ENCODE data around the gene HBP1.

HBP1 gene

GRCh38 chr7:107166736-107167426, 1.9 kb upstream of the HBP1 start:
- DNase-seq: no peak
- peaks cover 0 to 27% (median 9%) of the 10 kb centered on the region in 4 donors for H3K4me1 ChIP-seq
- H3K4me3 ChIP-seq: peak overlapping the region; percentile 58 to 67
- peak overlapping the region; percentile 95 to 100 for H3K27ac ChIP-seq
- TF ChIP-seq CTCF (IDR thresholded peaks at IDR 0.05): no peak
- no peaks in the 10 kb centered on the region for H3K9me3 ChIP-seq
- intact Hi-C loops (cut with DNase I; ENCODE audit: low total_unique reads): no loop called here
- H3K36me3 ChIP-seq: no peaks in the 10 kb centered on the region
- no peaks in the 10 kb centered on the region for H3K27me3 ChIP-seq

- no peaks in the 10 kb centered on the region for H3K36me3 ChIP-seq
- intact Hi-C loops (cut with DNase I; ENCODE audit: low total_unique reads): no loop called here
- no peaks in the 10 kb centered on the region for H3K9me3 ChIP-seq
- H3K27me3 ChIP-seq: no peaks in the 10 kb centered on the region
- peak overlapping the region; percentile 95 to 100 for H3K27ac ChIP-seq
- H3K4me3 ChIP-seq: peak overlapping the region; percentile 58 to 67
- H3K4me1 ChIP-seq: peaks cover 0 to 34% (median 11%) of the 10 kb centered on the region in 4 donors
- no peak for DNase-seq
- peak; percentile 53 to 60 for TF ChIP-seq CTCF (IDR thresholded peaks at IDR 0.05)
Observed at GRCh38 chr7:107167483-107168232, 1.1 kb upstream of the HBP1 start.

- Histone ChIP-seq H3K27me3 (no peaks in the 10 kb centered on the region), H3K9me3 (no peaks in the 10 kb centered on the region), H3K4me1 (peaks cover 0 to 52% (median 27%) of the 10 kb centered on the region in 4 donors), H3K27ac (peak overlapping the region; percentile 98 to 100), H3K4me3 (peak overlapping the region; percentile 95 to 97), H3K36me3 (no peaks in the 10 kb centered on the region)
- intact Hi-C loops (cut with DNase I; ENCODE audit: low total_unique reads): no loop called here
- no peak for TF ChIP-seq CTCF (IDR thresholded peaks at IDR 0.05)
- peak; percentile 98 to 99 for DNase-seq
Observed at GRCh38 chr7:107169120-107170050, 582 bp downstream of the HBP1 start.

- intact Hi-C loops (cut with DNase I; ENCODE audit: low total_unique reads): no loop called here
Observed at GRCh38 chr7:107170051-107170915, 1.5 kb downstream of the HBP1 start.

More at GRCh38 chr7:107170051-107170915, 1.5 kb downstream of the HBP1 start:
- DNase-seq: no peak
- no peak for TF ChIP-seq CTCF (IDR thresholded peaks at IDR 0.05)
- Histone ChIP-seq H3K4me3 (peak overlapping the region; percentile 95 to 97), H3K27ac (peak overlapping the region; percentile 98 to 100), H3K4me1 (peaks cover 0 to 61% (median 34%) of the 10 kb centered on the region in 4 donors), H3K9me3 (no peaks in the 10 kb centered on the region), H3K27me3 (no peaks in the 10 kb centered on the region), H3K36me3 (no peaks in the 10 kb centered on the region)

Measured in tibial artery (tissue), 4 donors.